Activated CD4-positive, alpha-beta T cell treated with anti-CD3 and anti-CD28 coated beads, Interleukin-2, amount 10 ng/mL, durations not matched to agents 24 days and 14 days (primary cell): ENCODE results near the gene DPF3. TPM values are rescaled to one million over a fixed set of nuclear protein-coding genes. Genes with fewer than 3 reads are reported as not detected.

Experiments
- DNase-seq: peaks from one replicate; pipeline ENCODE4 v3.0.0; 2022
- H3K27ac Mint-ChIP-seq: one replicate; pipeline ENCODE4 v1.8.0; 2022; ENCODE audit warnings: mild to moderate bottlenecking, mixed read lengths
- H3K27me3 Mint-ChIP-seq: one replicate; pipeline ENCODE4 v1.8.0; 2022; ENCODE audit warnings: mixed read lengths
- H3K36me3 Mint-ChIP-seq: one replicate; pipeline ENCODE4 v1.8.0; 2022; ENCODE audit warnings: low read depth, mild to moderate bottlenecking, mixed read lengths
- H3K4me1 Mint-ChIP-seq: one replicate; pipeline ENCODE4 v1.8.0; 2021; ENCODE audit warnings: mixed read lengths
- H3K4me3 Mint-ChIP-seq: one replicate; pipeline ENCODE4 v1.8.0; 2022; ENCODE audit warnings: mild to moderate bottlenecking, moderate library complexity, mixed read lengths
- H3K9me3 Mint-ChIP-seq: one replicate; pipeline ENCODE4 v1.8.0; 2021; ENCODE audit warnings: mixed read lengths
- intact Hi-C: fragments of 100-400 bp; cut with micrococcal nuclease; formaldehyde crosslinking; loops from one replicate; pipeline ENCODE4 v1.15.1; 2023
- total RNA-seq: library from RNA; stranded (reverse); gene quantifications from 2 replicates; pipeline ENCODE4 v1.2.3, GENCODE V29; 2022

The DPF3 gene
- total RNA-seq, 1 donor from 2014 or later, result 2.8 TPM

GRCh38 chr14:72673179-72673578 lies 220.7 kb downstream of the DPF3 start:
- Mint-ChIP-seq H3K4me1 (no peaks in the 10 kb centered on the region), H3K27me3 (peaks cover 36% of the 10 kb centered on the region), H3K36me3 (peaks cover 23% of the 10 kb centered on the region), H3K4me3 (no peak overlapping the region), H3K27ac (no peak overlapping the region), H3K9me3 (peaks cover 12% of the 10 kb centered on the region)
- intact Hi-C loops, result no loop called here
- DNase-seq, result no peak

GRCh38 chr14:72666610-72667009 lies 227.3 kb downstream of the DPF3 start:
- DNase-seq, result no peak
- peaks cover 12% of the 10 kb centered on the region for H3K9me3 Mint-ChIP-seq
- H3K4me1 Mint-ChIP-seq, result peaks cover 11% of the 10 kb centered on the region
- peaks cover 26% of the 10 kb centered on the region for H3K36me3 Mint-ChIP-seq
- H3K4me3 Mint-ChIP-seq, result no peak overlapping the region
- intact Hi-C loops, result loop anchor here (5.0 kb wide), 1 partner anchor 149 kb away; no protein-coding TSS in a partner anchor
- peaks cover 15% of the 10 kb centered on the region for H3K27me3 Mint-ChIP-seq
- H3K27ac Mint-ChIP-seq, result no peak overlapping the region

- H3K27ac Mint-ChIP-seq, result no peak overlapping the region
These were observed 228.6 kb downstream of the DPF3 start for GRCh38 chr14:72665259-72665658.

GRCh38 chr14:72664651-72665050 lies 229.2 kb downstream of the DPF3 start:
- H3K4me3 Mint-ChIP-seq, result no peak overlapping the region
- DNase-seq, result no peak
- peaks cover 16% of the 10 kb centered on the region for H3K36me3 Mint-ChIP-seq
- no peak overlapping the region for H3K27ac Mint-ChIP-seq
- intact Hi-C loops, result loop anchor here (5.0 kb wide), 1 partner anchor 147 kb away; no protein-coding TSS in a partner anchor
- H3K9me3 Mint-ChIP-seq, result peaks cover 7% of the 10 kb centered on the region
- H3K27me3 Mint-ChIP-seq, result peaks cover 5% of the 10 kb centered on the region
- H3K4me1 Mint-ChIP-seq, result peaks cover 11% of the 10 kb centered on the region

More at GRCh38 chr14:72665259-72665658, 228.6 kb downstream of the DPF3 start:
- Mint-ChIP-seq H3K9me3 (peaks cover 8% of the 10 kb centered on the region), H3K27me3 (peaks cover 10% of the 10 kb centered on the region), H3K36me3 (peaks cover 22% of the 10 kb centered on the region), H3K4me3 (no peak overlapping the region), H3K4me1 (peaks cover 11% of the 10 kb centered on the region)
- no peak for DNase-seq
- intact Hi-C loops, result loop anchor here (5.0 kb wide), 1 partner anchor 148 kb away; no protein-coding TSS in a partner anchor

GRCh38 chr14:72663956-72664650 lies 229.8 kb downstream of the DPF3 start:
- Mint-ChIP-seq H3K9me3 (peaks cover 1% of the 10 kb centered on the region), H3K4me1 (peaks cover 11% of the 10 kb centered on the region), H3K27me3 (peaks cover under 1% of the 10 kb centered on the region), H3K36me3 (peaks cover 12% of the 10 kb centered on the region), H3K27ac (no peak overlapping the region), H3K4me3 (no peak overlapping the region)
- intact Hi-C loops, result no loop called here
- no peak for DNase-seq

GRCh38 chr14:72663076-72663487 lies 230.8 kb downstream of the DPF3 start:
- H3K4me1 Mint-ChIP-seq, result peaks cover 11% of the 10 kb centered on the region
- intact Hi-C loops, result no loop called here
- no peaks in the 10 kb centered on the region for H3K27me3 Mint-ChIP-seq
- H3K27ac Mint-ChIP-seq, result no peak overlapping the region
- DNase-seq, result no peak
- H3K36me3 Mint-ChIP-seq, result peaks cover 12% of the 10 kb centered on the region
- H3K4me3 Mint-ChIP-seq, result no peak overlapping the region
- H3K9me3 Mint-ChIP-seq, result no peaks in the 10 kb centered on the region

GRCh38 chr14:72662214-72662613 lies 231.7 kb downstream of the DPF3 start:
- Mint-ChIP-seq H3K4me3 (no peak overlapping the region), H3K27me3 (peaks cover 2% of the 10 kb centered on the region), H3K36me3 (peaks cover 12% of the 10 kb centered on the region), H3K4me1 (peaks cover 11% of the 10 kb centered on the region), H3K27ac (no peak overlapping the region), H3K9me3 (no peaks in the 10 kb centered on the region)
- intact Hi-C loops, result no loop called here
- DNase-seq, result no peak

- H3K4me1 Mint-ChIP-seq, result no peaks in the 10 kb centered on the region
- peaks cover 1% of the 10 kb centered on the region for H3K36me3 Mint-ChIP-seq
- DNase-seq, result no peak
- H3K4me3 Mint-ChIP-seq, result no peak overlapping the region
- no peaks in the 10 kb centered on the region for H3K9me3 Mint-ChIP-seq
- peaks cover 16% of the 10 kb centered on the region for H3K27me3 Mint-ChIP-seq
- no peak overlapping the region for H3K27ac Mint-ChIP-seq
- intact Hi-C loops, result no loop called here
These were observed 236.5 kb downstream of the DPF3 start for GRCh38 chr14:72657214-72657921.

- no peaks in the 10 kb centered on the region for H3K4me1 Mint-ChIP-seq
- no peak overlapping the region for H3K4me3 Mint-ChIP-seq
- no peaks in the 10 kb centered on the region for H3K36me3 Mint-ChIP-seq
- no peak overlapping the region for H3K27ac Mint-ChIP-seq
- no peaks in the 10 kb centered on the region for H3K9me3 Mint-ChIP-seq
- intact Hi-C loops, result no loop called here
- no peak for DNase-seq
- H3K27me3 Mint-ChIP-seq, result peaks cover 18% of the 10 kb centered on the region
These were observed 240.9 kb downstream of the DPF3 start for GRCh38 chr14:72653026-72653425.

- intact Hi-C loops, result no loop called here
- Mint-ChIP-seq H3K4me3 (no peak overlapping the region), H3K27ac (no peak overlapping the region), H3K9me3 (no peaks in the 10 kb centered on the region), H3K27me3 (peaks cover 16% of the 10 kb centered on the region), H3K36me3 (no peaks in the 10 kb centered on the region), H3K4me1 (no peaks in the 10 kb centered on the region)
- no peak for DNase-seq
These were observed 241.7 kb downstream of the DPF3 start for GRCh38 chr14:72652179-72652578.

GRCh38 chr14:72651714-72652113 lies 242.2 kb downstream of the DPF3 start:
- no peaks in the 10 kb centered on the region for H3K36me3 Mint-ChIP-seq
- no peak overlapping the region for H3K27ac Mint-ChIP-seq
- no peaks in the 10 kb centered on the region for H3K4me1 Mint-ChIP-seq
- H3K4me3 Mint-ChIP-seq, result no peak overlapping the region
- H3K9me3 Mint-ChIP-seq, result no peaks in the 10 kb centered on the region
- H3K27me3 Mint-ChIP-seq, result peaks cover 16% of the 10 kb centered on the region
- no peak for DNase-seq
- intact Hi-C loops, result no loop called here

- Mint-ChIP-seq H3K27me3 (peaks cover 18% of the 10 kb centered on the region), H3K9me3 (no peaks in the 10 kb centered on the region), H3K27ac (no peak overlapping the region), H3K4me3 (no peak overlapping the region), H3K4me1 (no peaks in the 10 kb centered on the region), H3K36me3 (no peaks in the 10 kb centered on the region)
- intact Hi-C loops, result no loop called here
- no peak for DNase-seq
These were observed 242.8 kb downstream of the DPF3 start for GRCh38 chr14:72651081-72651480.

- H3K27me3 Mint-ChIP-seq, result peaks cover 21% of the 10 kb centered on the region
- DNase-seq, result no peak
- intact Hi-C loops, result no loop called here
- no peaks in the 10 kb centered on the region for H3K9me3 Mint-ChIP-seq
- no peaks in the 10 kb centered on the region for H3K4me1 Mint-ChIP-seq
- no peak overlapping the region for H3K27ac Mint-ChIP-seq
- H3K4me3 Mint-ChIP-seq, result no peak overlapping the region
- no peaks in the 10 kb centered on the region for H3K36me3 Mint-ChIP-seq
These were observed 244.2 kb downstream of the DPF3 start for GRCh38 chr14:72649603-72650227.

GRCh38 chr14:72647782-72648181 lies 246.1 kb downstream of the DPF3 start:
- no peak for DNase-seq
- Mint-ChIP-seq H3K4me1 (no peaks in the 10 kb centered on the region), H3K36me3 (no peaks in the 10 kb centered on the region), H3K9me3 (peaks cover 4% of the 10 kb centered on the region), H3K4me3 (no peak overlapping the region), H3K27ac (no peak overlapping the region), H3K27me3 (peaks cover 19% of the 10 kb centered on the region)
- intact Hi-C loops, result no loop called here
